ENCODE measurements around the gene MYO1E.

DNA sequence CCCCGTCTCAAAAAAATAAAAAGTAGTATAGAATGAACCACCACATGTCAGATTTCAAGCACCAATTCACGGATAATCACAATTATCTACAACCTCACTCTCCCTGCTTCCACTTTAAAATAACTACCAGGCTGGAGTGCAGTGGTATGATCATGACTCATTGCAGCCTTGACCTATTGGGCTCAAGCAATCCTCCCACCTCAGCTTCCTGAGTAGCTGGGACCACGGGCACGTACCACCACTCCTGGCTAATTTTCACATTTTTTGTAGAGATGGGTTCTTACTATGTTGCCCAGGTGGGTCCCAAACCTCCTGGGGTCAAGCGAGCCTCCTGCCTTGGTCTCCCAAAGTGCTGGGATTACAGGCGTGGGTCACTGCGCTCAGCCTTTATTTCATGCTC lies 204.1 kb downstream of the MYO1E start:
- TF ChIP-seq, protein P1, sequence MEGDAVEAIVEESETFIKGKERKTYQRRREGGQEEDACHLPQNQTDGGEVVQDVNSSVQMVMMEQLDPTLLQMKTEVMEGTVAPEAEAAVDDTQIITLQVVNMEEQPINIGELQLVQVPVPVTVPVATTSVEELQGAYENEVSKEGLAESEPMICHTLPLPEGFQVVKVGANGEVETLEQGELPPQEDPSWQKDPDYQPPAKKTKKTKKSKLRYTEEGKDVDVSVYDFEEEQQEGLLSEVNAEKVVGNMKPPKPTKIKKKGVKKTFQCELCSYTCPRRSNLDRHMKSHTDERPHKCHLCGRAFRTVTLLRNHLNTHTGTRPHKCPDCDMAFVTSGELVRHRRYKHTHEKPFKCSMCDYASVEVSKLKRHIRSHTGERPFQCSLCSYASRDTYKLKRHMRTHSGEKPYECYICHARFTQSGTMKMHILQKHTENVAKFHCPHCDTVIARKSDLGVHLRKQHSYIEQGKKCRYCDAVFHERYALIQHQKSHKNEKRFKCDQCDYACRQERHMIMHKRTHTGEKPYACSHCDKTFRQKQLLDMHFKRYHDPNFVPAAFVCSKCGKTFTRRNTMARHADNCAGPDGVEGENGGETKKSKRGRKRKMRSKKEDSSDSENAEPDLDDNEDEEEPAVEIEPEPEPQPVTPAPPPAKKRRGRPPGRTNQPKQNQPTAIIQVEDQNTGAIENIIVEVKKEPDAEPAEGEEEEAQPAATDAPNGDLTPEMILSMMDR (IDR thresholded peaks at IDR 0.05) = no peak
- no peak for TF ChIP-seq EP300 (IDR thresholded peaks at IDR 0.05)
